ENCODE results near the gene ZSWIM5.

ZSWIM5 gene

GRCh38 chr1:45205011-45205909, 1.1 kb downstream of the ZSWIM5 start:
- Histone ChIP-seq H2BK120ac (ENCODE audit: insufficient read depth, low read length, poor library complexity) (no peak overlapping the region), H3K4me3 (ENCODE audit: low read depth, low read length) (no peak overlapping the region), H2BK5ac (ENCODE audit: low read depth, low read length, poor library complexity) (no peak overlapping the region), H3K79me2 (ENCODE audit: control insufficient read depth, insufficient read depth, low read length, poor library complexity) (no peaks in the 10 kb centered on the region), H3K14ac (ENCODE audit: low read length) (no peak overlapping the region), H4K8ac (ENCODE audit: low read depth, low read length) (no peak overlapping the region), H3K27ac (ENCODE audit: low read depth, low read length) (no peak overlapping the region), H2AFZ (ENCODE audit: insufficient read depth, low read length, poor library complexity) (no peak overlapping the region), H3K18ac (ENCODE audit: low read length) (no peak overlapping the region), H4K91ac (ENCODE audit: low read depth, low read length) (no peak overlapping the region), H3K27me3 (ENCODE audit: insufficient read depth, low read length) (peaks cover 13% of the 10 kb centered on the region), H4K12ac (ENCODE audit: low read depth, low read length) (no peak overlapping the region), H3K79me1 (ENCODE audit: low read length) (no peaks in the 10 kb centered on the region), H3K36me3 (ENCODE audit: control insufficient read depth in 1 of 2, insufficient read depth in 2 of 2, low read length in 2 of 2) (no peaks in the 10 kb centered on the region), H3K4ac (ENCODE audit: low read depth, low read length) (no peak overlapping the region), H2BK12ac (ENCODE audit: low read length) (no peak overlapping the region), H3K4me2 (ENCODE audit: low read length) (peak overlapping the region; percentile 69), H3K9ac (ENCODE audit: low read length) (no peak overlapping the region), H3K23ac (ENCODE audit: low read length) (no peak overlapping the region), H3K4me1 (ENCODE audit: control insufficient read depth in 1 of 2, insufficient read depth in 2 of 2, low read length in 2 of 2) (peaks cover 4 to 8% of the 10 kb centered on the region in 2 experiments), H3K9me3 (ENCODE audit: insufficient read depth, low read depth, low read length) (no peaks in the 10 kb centered on the region), H2AK5ac (ENCODE audit: low read length) (no peak overlapping the region)
- DNase-seq = peak in 1 of 2 donors; percentile 11
- no CpG with 5 or more reads among the region's 43 CpGs for WGBS (ENCODE audit: extremely low coverage, insufficient coverage, insufficient read length)

GRCh38 chr1:45200906-45201500, 5.4 kb downstream of the ZSWIM5 start:
- Histone ChIP-seq H3K4me2 (ENCODE audit: low read length) (no peak overlapping the region), H4K12ac (ENCODE audit: low read depth, low read length) (no peak overlapping the region), H3K4me1 (ENCODE audit: control insufficient read depth in 1 of 2, insufficient read depth in 2 of 2, low read length in 2 of 2) (peaks cover 0 to 4% of the 10 kb centered on the region in 2 experiments), H2BK12ac (ENCODE audit: low read length) (no peak overlapping the region), H3K36me3 (ENCODE audit: control insufficient read depth in 1 of 2, insufficient read depth in 2 of 2, low read length in 2 of 2) (no peaks in the 10 kb centered on the region), H2AFZ (ENCODE audit: insufficient read depth, low read length, poor library complexity) (no peak overlapping the region), H3K9ac (ENCODE audit: low read length) (no peak overlapping the region), H3K23ac (ENCODE audit: low read length) (no peak overlapping the region), H3K27me3 (ENCODE audit: insufficient read depth, low read length) (peaks cover 5% of the 10 kb centered on the region), H3K27ac (ENCODE audit: low read depth, low read length) (no peak overlapping the region), H4K8ac (ENCODE audit: low read depth, low read length) (no peak overlapping the region), H2AK5ac (ENCODE audit: low read length) (no peak overlapping the region), H3K4ac (ENCODE audit: low read depth, low read length) (no peak overlapping the region), H3K14ac (ENCODE audit: low read length) (no peak overlapping the region), H3K4me3 (ENCODE audit: low read depth, low read length) (no peak overlapping the region), H3K9me3 (ENCODE audit: insufficient read depth, low read depth, low read length) (no peaks in the 10 kb centered on the region), H2BK120ac (ENCODE audit: insufficient read depth, low read length, poor library complexity) (no peak overlapping the region), H3K18ac (ENCODE audit: low read length) (no peak overlapping the region), H3K79me1 (ENCODE audit: low read length) (no peaks in the 10 kb centered on the region), H3K79me2 (ENCODE audit: control insufficient read depth, insufficient read depth, low read length, poor library complexity) (no peaks in the 10 kb centered on the region), H2BK5ac (ENCODE audit: low read depth, low read length, poor library complexity) (no peak overlapping the region), H4K91ac (ENCODE audit: low read depth, low read length) (no peak overlapping the region)
- WGBS (ENCODE audit: extremely low coverage, insufficient coverage, insufficient read length) = no CpG with 5 or more reads among the region's 3 CpGs
- DNase-seq = no peak

DNA sequence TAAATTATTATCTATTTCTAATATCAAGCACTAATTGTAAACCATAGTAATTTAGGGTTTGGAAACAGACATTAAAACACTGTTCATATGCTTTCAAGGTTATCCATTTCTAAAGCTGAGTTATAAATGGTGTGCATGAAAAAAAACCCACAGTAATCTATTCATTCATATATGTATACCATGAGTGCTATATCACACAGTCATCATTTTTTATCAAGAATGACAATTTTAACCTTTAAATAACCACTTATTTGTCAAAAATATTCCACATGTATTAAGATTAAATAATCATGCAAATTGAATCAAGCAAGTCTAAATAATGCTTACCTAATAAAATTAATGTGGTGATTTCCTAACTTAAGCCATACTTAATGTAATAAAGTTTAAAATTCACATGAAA, 6.0 kb downstream of the ZSWIM5 start:
- H3K14ac ChIP-seq (ENCODE audit: low read length) = no peak overlapping the region
- H2BK120ac ChIP-seq (ENCODE audit: insufficient read depth, low read length, poor library complexity) = no peak overlapping the region
- peaks cover under 1% of the 10 kb centered on the region for H3K27me3 ChIP-seq (ENCODE audit: insufficient read depth, low read length)
- H3K4me3 ChIP-seq (ENCODE audit: low read depth, low read length) = no peak overlapping the region
- no peak overlapping the region for H3K9ac ChIP-seq (ENCODE audit: low read length)
- no peak overlapping the region for H2AK5ac ChIP-seq (ENCODE audit: low read length)
- H3K9me3 ChIP-seq (ENCODE audit: insufficient read depth, low read depth, low read length) = no peaks in the 10 kb centered on the region
- H4K91ac ChIP-seq (ENCODE audit: low read depth, low read length) = no peak overlapping the region
- no peak overlapping the region for H3K4ac ChIP-seq (ENCODE audit: low read depth, low read length)
- no peak overlapping the region for H2AFZ ChIP-seq (ENCODE audit: insufficient read depth, low read length, poor library complexity)
- H2BK5ac ChIP-seq (ENCODE audit: low read depth, low read length, poor library complexity) = no peak overlapping the region
- no peak overlapping the region for H4K8ac ChIP-seq (ENCODE audit: low read depth, low read length)
- H2BK12ac ChIP-seq (ENCODE audit: low read length) = no peak overlapping the region
- H3K18ac ChIP-seq (ENCODE audit: low read length) = no peak overlapping the region
- H3K79me1 ChIP-seq (ENCODE audit: low read length) = no peaks in the 10 kb centered on the region
- no peaks in the 10 kb centered on the region for H3K36me3 ChIP-seq (ENCODE audit: control insufficient read depth in 1 of 2, insufficient read depth in 2 of 2, low read length in 2 of 2)
- no peak overlapping the region for H3K27ac ChIP-seq (ENCODE audit: low read depth, low read length)
- H4K12ac ChIP-seq (ENCODE audit: low read depth, low read length) = no peak overlapping the region
- H3K79me2 ChIP-seq (ENCODE audit: control insufficient read depth, insufficient read depth, low read length, poor library complexity) = no peaks in the 10 kb centered on the region
- peaks cover 0 to under 1% of the 10 kb centered on the region in 2 experiments for H3K4me1 ChIP-seq (ENCODE audit: control insufficient read depth in 1 of 2, insufficient read depth in 2 of 2, low read length in 2 of 2)
- no peak for DNase-seq
- H3K4me2 ChIP-seq (ENCODE audit: low read length) = no peak overlapping the region
- no peak overlapping the region for H3K23ac ChIP-seq (ENCODE audit: low read length)

GRCh38 chr1:45198185-45198584, 8.2 kb downstream of the ZSWIM5 start:
- Histone ChIP-seq H2AFZ (ENCODE audit: insufficient read depth, low read length, poor library complexity) (no peak overlapping the region), H2BK120ac (ENCODE audit: insufficient read depth, low read length, poor library complexity) (no peak overlapping the region), H2BK12ac (ENCODE audit: low read length) (no peak overlapping the region), H4K12ac (ENCODE audit: low read depth, low read length) (no peak overlapping the region), H3K79me2 (ENCODE audit: control insufficient read depth, insufficient read depth, low read length, poor library complexity) (no peaks in the 10 kb centered on the region), H4K8ac (ENCODE audit: low read depth, low read length) (no peak overlapping the region), H3K36me3 (ENCODE audit: control insufficient read depth in 1 of 2, insufficient read depth in 2 of 2, low read length in 2 of 2) (no peaks in the 10 kb centered on the region), H3K4me3 (ENCODE audit: low read depth, low read length) (no peak overlapping the region), H4K91ac (ENCODE audit: low read depth, low read length) (no peak overlapping the region), H3K4me1 (ENCODE audit: control insufficient read depth in 1 of 2, insufficient read depth in 2 of 2, low read length in 2 of 2) (no peaks in the 10 kb centered on the region), H3K4ac (ENCODE audit: low read depth, low read length) (no peak overlapping the region), H3K18ac (ENCODE audit: low read length) (no peak overlapping the region), H3K9me3 (ENCODE audit: insufficient read depth, low read depth, low read length) (no peaks in the 10 kb centered on the region), H2BK5ac (ENCODE audit: low read depth, low read length, poor library complexity) (no peak overlapping the region), H3K14ac (ENCODE audit: low read length) (no peak overlapping the region), H3K27ac (ENCODE audit: low read depth, low read length) (no peak overlapping the region), H3K23ac (ENCODE audit: low read length) (no peak overlapping the region), H3K4me2 (ENCODE audit: low read length) (no peak overlapping the region), H2AK5ac (ENCODE audit: low read length) (no peak overlapping the region), H3K9ac (ENCODE audit: low read length) (no peak overlapping the region), H3K79me1 (ENCODE audit: low read length) (no peaks in the 10 kb centered on the region), H3K27me3 (ENCODE audit: insufficient read depth, low read length) (no peaks in the 10 kb centered on the region)
- no CpG with 5 or more reads among the region's 2 CpGs for WGBS (ENCODE audit: extremely low coverage, insufficient coverage, insufficient read length)
- DNase-seq = no peak

Data from trophoblast cell (in vitro differentiated cells and primary cell).